H1 (cell line): ENCODE data around the gene TSFM. TPM values are rescaled to one million over a fixed set of nuclear protein-coding genes. Genes with fewer than 3 reads are reported as not detected.

Experiments
- ASH2L ChIP-seq: fragments of 200-600, 300-600 bp; sonication (generic); IDR thresholded peaks from one replicate; pipeline ENCODE4 v1.7.1; 2017; ENCODE audit warnings: low read length
- BACH1 ChIP-seq: IDR thresholded peaks from 2 replicates; pipeline ENCODE4 v1.6.1; 2012; ENCODE audit warnings: low read length, improper control_type of control experiment
- CBX5 ChIP-seq: fragments of 300-800, 300-1000 bp; sonication (generic); IDR thresholded peaks from 2 replicates; pipeline ENCODE4 v1.7.1; 2016; ENCODE audit warnings: antibody characterized with exemption, low read length, low read depth
- CEBPB ChIP-seq: IDR thresholded peaks from 2 replicates; pipeline ENCODE4 v1.6.1; 2012; ENCODE audit warnings: low read depth, low read length
- EGR1 ChIP-seq: IDR thresholded peaks from 2 replicates; pipeline ENCODE4 v1.6.1; 2011; ENCODE audit warnings: low read depth, low read length, borderline replicate concordance
- EP300 ChIP-seq, 2 experiments: IDR thresholded peaks; 1 replicate in 1 of 2; 2 replicates in 1 of 2; pipeline ENCODE4 v1.6.1; 2011 to 2012; ENCODE audit warnings: low read depth in 2 of 2, low read length in 2 of 2, mild to moderate bottlenecking in 2 of 2, borderline replicate concordance in 1 of 2, inconsistent platforms in 1 of 2, moderate library complexity in 1 of 2
- GTF2F1 ChIP-seq: IDR thresholded peaks from 2 replicates; pipeline ENCODE4 v1.6.1; 2012; ENCODE audit warnings: low read depth, low read length, improper control_type of control experiment, borderline replicate concordance
- HDAC2 ChIP-seq, 2 experiments: fragments of 300-600 bp in 1 of 2; sonication (generic) in 1 of 2; IDR thresholded peaks; 2 replicates each; pipeline ENCODE4 v1.6.1; 2011 to 2012; ENCODE audit warnings: low read depth in 2 of 2, low read length in 2 of 2, mild to moderate bottlenecking in 2 of 2, moderate library complexity in 2 of 2, borderline replicate concordance in 1 of 2, inconsistent platforms in 1 of 2
- KDM1A ChIP-seq: fragments of 200-600, 300-600 bp; sonication (generic); IDR thresholded peaks from 2 replicates; pipeline ENCODE4 v1.7.1; 2016; ENCODE audit warnings: mild to moderate bottlenecking, low read length, borderline replicate concordance
- NANOG ChIP-seq: IDR thresholded peaks from 2 replicates; pipeline ENCODE4 v1.6.1; 2011; ENCODE audit warnings: low read length, low read depth, mild to moderate bottlenecking, inconsistent platforms; ENCODE audit not compliant: insufficient read depth, poor library complexity, severe bottlenecking
- NRF1 ChIP-seq: IDR thresholded peaks from 2 replicates; pipeline ENCODE4 v1.6.1; 2011; ENCODE audit warnings: mild to moderate bottlenecking, low read depth, low read length, improper control_type of control experiment
- POLR2A ChIP-seq, 2 experiments: IDR thresholded peaks; 1 replicate in 1 of 2; 2 replicates in 1 of 2; pipeline ENCODE4 v1.6.1; 2011; ENCODE audit warnings: low read depth in 2 of 2, low read length in 2 of 2, mild to moderate bottlenecking in 2 of 2; ENCODE audit errors: control extremely low read depth in 1 of 2
- ZNF274 ChIP-seq: IDR thresholded peaks from 2 replicates; pipeline ENCODE4 v1.7.0; 2012; ENCODE audit warnings: low read length, borderline replicate concordance; ENCODE audit errors: extremely low read depth
- polyA plus RNA-seq, 7 experiments: library from polyadenylated mRNA; depleted of rRNA in 3 of 7; stranded (reverse) in 5 of 7; unstranded in 2 of 7; fragments of >200 nt in 5 of 7; fragments of 200-250 nt in 2 of 7; gene quantifications; 1 replicate in 5 of 7; 2 replicates in 1 of 7; 4 replicates in 1 of 7; pipeline versions ENCODE4 v1.2.1 to v1.2.3, GENCODE V29; 2011 to 2013; ENCODE audit warnings: missing spikeins in 2 of 7, mixed read lengths in 2 of 7
- total RNA-seq: library from RNA; stranded (reverse); fragmentation: NEBNext Ultra II Directional; extraction: Animal tissue kit (Norgen Biotek cat#: 25700); gene quantifications from 2 replicates; pipeline ENCODE4 v1.2.1, GENCODE V29; 2021
- TF ChIP-seq, protein P1 (sequence below): IDR thresholded peaks from 2 replicates; pipeline ENCODE4 v1.6.1; 2012; ENCODE audit warnings: low read length, inconsistent platforms

Gene TSFM
- total and polyA plus RNA-seq, 2 of the 8 experiments (the other 6 are each of a cell fraction or from before 2014, with no cell fraction given) = 17.4 to 49.8 TPM

DNA sequence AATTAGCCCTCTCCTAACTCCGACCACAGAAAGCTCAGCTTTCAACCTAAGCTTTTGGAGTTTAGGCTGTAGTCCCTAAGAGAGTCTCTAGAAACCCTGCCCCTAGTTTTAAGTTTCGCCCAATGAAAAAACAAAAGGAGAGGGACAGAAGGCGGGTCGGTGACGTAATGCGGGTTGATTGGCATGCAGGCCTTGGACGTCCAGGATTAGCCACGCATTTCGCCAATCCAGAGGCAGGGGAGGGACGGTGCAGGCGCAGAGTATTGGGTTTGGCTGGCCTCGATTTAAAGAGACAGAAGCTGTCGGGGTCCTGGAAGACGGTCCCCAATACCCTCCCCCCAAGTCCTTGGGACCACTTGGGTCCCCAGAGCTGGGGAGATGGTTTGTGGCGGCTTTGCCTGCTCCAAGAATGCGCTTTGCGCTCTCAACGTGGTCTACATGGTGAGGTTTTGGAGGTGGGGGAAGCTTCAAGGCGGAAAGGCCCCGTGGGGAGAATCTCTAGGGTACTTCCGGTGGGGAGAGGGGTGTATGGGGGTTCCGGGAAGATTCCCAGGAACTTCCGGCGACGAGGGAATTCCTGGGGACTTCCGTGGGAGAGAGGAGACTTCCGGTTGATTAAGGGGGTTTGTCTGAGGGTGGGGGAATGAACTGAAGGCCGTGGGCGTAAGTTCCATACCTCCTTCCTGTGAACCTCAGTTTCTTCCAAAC, 37.7 kb upstream of the TSFM start, which contains the start of gene TSPAN31 (continued):
- TF ChIP-seq ASH2L = peak; percentile 78
- TF ChIP-seq GTF2F1 = no peak
- no peak for TF ChIP-seq NANOG
- TF ChIP-seq POLR2A (IDR thresholded peaks at IDR 0.05; ENCODE audit: control extremely low read depth in 1 of 2, low read depth in 2 of 2, low read length in 2 of 2) = peak; percentile 85 to 95
- no peak for TF ChIP-seq BACH1
- TF ChIP-seq EGR1 = peak; percentile 70
- TF ChIP-seq, protein P1, sequence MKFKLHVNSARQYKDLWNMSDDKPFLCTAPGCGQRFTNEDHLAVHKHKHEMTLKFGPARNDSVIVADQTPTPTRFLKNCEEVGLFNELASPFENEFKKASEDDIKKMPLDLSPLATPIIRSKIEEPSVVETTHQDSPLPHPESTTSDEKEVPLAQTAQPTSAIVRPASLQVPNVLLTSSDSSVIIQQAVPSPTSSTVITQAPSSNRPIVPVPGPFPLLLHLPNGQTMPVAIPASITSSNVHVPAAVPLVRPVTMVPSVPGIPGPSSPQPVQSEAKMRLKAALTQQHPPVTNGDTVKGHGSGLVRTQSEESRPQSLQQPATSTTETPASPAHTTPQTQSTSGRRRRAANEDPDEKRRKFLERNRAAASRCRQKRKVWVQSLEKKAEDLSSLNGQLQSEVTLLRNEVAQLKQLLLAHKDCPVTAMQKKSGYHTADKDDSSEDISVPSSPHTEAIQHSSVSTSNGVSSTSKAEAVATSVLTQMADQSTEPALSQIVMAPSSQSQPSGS = peak; percentile 98
- no peak for TF ChIP-seq ZNF274
- TF ChIP-seq CBX5 = no peak
- 0 out of 2 replicates have a peak, but pooled peaks have one; percentile 68 for TF ChIP-seq CEBPB
- TF ChIP-seq EP300 (IDR thresholded peaks at IDR 0.05; ENCODE audit: borderline replicate concordance in 1 of 2, low read depth in 2 of 2, low read length in 2 of 2) = no peak; a peak in 1 of 3 replicates
- TF ChIP-seq NRF1 = 0 out of 2 replicates have a peak, but pooled peaks have one; percentile 8
- peak; percentile 36; the same call in 1 of the 2 replicates for TF ChIP-seq KDM1A
- no peak; a peak in 2 of 4 replicates for TF ChIP-seq HDAC2 (IDR thresholded peaks at IDR 0.05; ENCODE audit: borderline replicate concordance in 1 of 2, low read depth in 2 of 2, low read length in 2 of 2)
